Osteocyte (in vitro differentiated cells): Measurements from ENCODE around the gene VPS41. TPM values are rescaled to one million over a fixed set of nuclear protein-coding genes. Genes with fewer than 3 reads are reported as not detected.
"Not testable (repeated sequence)": the region's sequence is repeated elsewhere in the genome, so short reads cannot be mapped to it uniquely, and the experiment has no call there.

Experiments
- DNase-seq: peaks from one replicate; pipeline ENCODE4 v3.0.0; 2021; ENCODE audit warnings: mixed read lengths; ENCODE audit not compliant: unreplicated experiment; ENCODE audit errors: extremely low spot score
- H3K27ac Mint-ChIP-seq: one replicate; pipeline ENCODE4 v1.8.0; 2021; ENCODE audit warnings: mild to moderate bottlenecking, mixed read lengths; ENCODE audit not compliant: unreplicated experiment
- H3K27me3 Mint-ChIP-seq: one replicate; pipeline ENCODE4 v1.8.0; 2021; ENCODE audit warnings: mixed read lengths; ENCODE audit not compliant: unreplicated experiment
- H3K36me3 Mint-ChIP-seq: one replicate; pipeline ENCODE4 v1.8.0; 2021; ENCODE audit warnings: mixed read lengths; ENCODE audit not compliant: unreplicated experiment
- H3K4me1 Mint-ChIP-seq: one replicate; pipeline ENCODE4 v1.8.0; 2021; ENCODE audit warnings: mixed read lengths; ENCODE audit not compliant: unreplicated experiment
- H3K4me3 Mint-ChIP-seq: one replicate; pipeline ENCODE4 v1.8.0; 2021; ENCODE audit warnings: mild to moderate bottlenecking, moderate library complexity, mixed read lengths; ENCODE audit not compliant: unreplicated experiment
- H3K9me3 Mint-ChIP-seq: one replicate; pipeline ENCODE4 v1.8.0; 2021; ENCODE audit warnings: mixed read lengths; ENCODE audit not compliant: unreplicated experiment
- total RNA-seq: library from RNA; stranded (reverse); gene quantifications from 2 replicates; pipeline ENCODE4 v1.2.1, GENCODE V29; 2021
- TF ChIP-seq, protein P1 (sequence below): fragments of 200-600 bp; sonication (generic); IDR thresholded peaks from 2 replicates; pipeline ENCODE4 v1.5.0; 2021; ENCODE audit warnings: antibody characterized with exemption, mild to moderate bottlenecking, moderate library complexity

VPS41 gene
- total RNA-seq, 1 donor from 2014 or later: 105 TPM

DNA sequence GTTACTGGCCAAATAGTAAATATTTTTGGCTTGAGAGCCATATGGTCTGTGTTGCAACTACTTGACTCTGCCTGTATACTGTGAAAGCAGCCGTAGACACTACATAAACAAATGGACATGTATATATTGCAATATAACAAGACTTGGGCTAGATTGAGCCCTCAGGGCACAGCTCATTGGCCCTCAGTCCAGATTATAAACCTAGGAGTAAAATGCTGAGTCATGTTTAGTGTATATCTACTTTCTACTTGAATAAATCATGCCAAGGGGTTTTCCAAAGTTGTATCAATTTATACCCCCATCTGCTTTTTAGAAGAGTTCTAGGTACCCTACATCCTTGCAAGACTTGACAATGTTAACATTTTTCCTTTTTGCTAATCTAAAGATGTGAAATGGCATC lies 41.3 kb upstream of the VPS41 start:
- Mint-ChIP-seq H3K27me3 (peaks cover 13% of the 10 kb centered on the region), H3K4me1 (no peaks in the 10 kb centered on the region), H3K4me3 (no peak overlapping the region), H3K36me3 (no peaks in the 10 kb centered on the region), H3K27ac (no peak overlapping the region), H3K9me3 (no peaks in the 10 kb centered on the region)
- DNase-seq: no peak
- TF ChIP-seq, protein P1, sequence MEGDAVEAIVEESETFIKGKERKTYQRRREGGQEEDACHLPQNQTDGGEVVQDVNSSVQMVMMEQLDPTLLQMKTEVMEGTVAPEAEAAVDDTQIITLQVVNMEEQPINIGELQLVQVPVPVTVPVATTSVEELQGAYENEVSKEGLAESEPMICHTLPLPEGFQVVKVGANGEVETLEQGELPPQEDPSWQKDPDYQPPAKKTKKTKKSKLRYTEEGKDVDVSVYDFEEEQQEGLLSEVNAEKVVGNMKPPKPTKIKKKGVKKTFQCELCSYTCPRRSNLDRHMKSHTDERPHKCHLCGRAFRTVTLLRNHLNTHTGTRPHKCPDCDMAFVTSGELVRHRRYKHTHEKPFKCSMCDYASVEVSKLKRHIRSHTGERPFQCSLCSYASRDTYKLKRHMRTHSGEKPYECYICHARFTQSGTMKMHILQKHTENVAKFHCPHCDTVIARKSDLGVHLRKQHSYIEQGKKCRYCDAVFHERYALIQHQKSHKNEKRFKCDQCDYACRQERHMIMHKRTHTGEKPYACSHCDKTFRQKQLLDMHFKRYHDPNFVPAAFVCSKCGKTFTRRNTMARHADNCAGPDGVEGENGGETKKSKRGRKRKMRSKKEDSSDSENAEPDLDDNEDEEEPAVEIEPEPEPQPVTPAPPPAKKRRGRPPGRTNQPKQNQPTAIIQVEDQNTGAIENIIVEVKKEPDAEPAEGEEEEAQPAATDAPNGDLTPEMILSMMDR: no peak

DNA sequence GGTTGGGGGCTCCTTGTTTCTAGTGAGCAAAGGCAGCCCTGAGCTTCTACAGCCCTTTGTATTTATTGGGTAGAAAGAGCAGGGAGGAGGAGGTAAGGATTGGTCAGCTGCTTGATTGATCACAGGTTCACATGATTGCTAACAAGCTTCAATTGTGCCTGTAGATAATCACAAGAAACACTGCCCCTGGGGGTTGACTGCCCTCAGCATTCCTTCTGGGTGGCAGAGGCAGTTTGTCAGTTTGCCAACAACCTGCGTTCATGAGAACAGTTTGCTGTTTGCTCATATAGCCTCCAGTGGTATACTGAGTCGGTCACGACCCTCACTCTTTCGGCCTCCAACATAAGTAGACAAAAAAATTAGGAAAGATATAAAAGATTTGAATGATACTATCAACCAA lies 38.5 kb upstream of the VPS41 start:
- not testable (repeated sequence) for H3K27ac Mint-ChIP-seq, DNase-seq, H3K9me3 Mint-ChIP-seq, H3K4me3 Mint-ChIP-seq, H3K4me1 Mint-ChIP-seq, H3K36me3 Mint-ChIP-seq, H3K27me3 Mint-ChIP-seq

DNA sequence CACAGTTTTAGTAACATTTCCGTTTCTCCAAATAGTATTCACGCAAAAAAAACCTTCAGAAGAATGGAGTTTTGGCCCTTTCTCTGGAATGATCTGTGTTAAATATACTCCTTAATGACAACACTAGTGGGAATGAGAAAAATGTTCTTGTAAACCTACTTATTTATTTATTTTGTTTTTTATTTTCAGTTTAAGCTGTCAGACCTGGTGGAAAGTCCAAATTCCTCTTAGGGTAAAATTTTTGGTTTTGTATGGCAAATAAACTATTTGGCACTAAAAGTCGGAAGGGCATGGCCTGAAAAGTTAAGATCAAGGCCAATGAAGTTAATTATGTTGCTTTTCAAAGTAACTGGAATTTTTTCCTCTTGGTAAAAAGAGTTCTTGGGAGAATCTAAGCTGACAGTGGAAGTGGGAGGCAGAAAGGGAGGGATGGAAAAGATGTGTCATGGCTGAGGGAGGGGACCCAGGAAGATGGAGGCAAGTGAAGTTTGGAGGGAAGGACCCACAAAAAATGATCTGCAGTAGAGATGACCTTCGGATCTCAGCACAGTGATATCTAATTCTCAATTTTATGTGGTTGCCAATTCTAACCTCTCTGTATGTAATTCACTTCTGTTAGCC lies 33.5 kb upstream of the VPS41 start:
- Mint-ChIP-seq H3K36me3 (no peaks in the 10 kb centered on the region), H3K27me3 (no peaks in the 10 kb centered on the region), H3K4me3 (no peak overlapping the region), H3K4me1 (peaks cover 6% of the 10 kb centered on the region), H3K27ac (peak overlapping the region; percentile 23), H3K9me3 (no peaks in the 10 kb centered on the region)
- TF ChIP-seq, protein P1: no peak
- DNase-seq: no peak

DNA sequence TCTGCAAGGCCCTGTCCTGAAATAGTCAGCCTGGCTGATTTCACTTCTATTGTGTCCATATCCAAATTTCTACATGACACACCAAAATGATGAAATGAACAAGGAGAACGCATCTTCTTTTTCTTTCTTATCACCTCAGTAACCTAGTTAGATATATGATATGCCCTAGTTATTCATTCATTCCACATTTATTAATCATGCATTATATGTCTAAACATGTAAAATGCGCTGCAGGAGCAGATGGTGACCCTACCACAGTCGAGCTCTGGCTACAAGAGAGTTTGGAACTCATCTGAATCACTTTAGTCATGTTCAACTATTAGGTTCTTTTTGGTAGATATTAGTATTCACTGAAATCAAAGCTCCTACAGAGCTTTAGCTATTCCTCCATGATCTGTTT lies 31.8 kb upstream of the VPS41 start:
- TF ChIP-seq, protein P1: no peak
- peaks cover 6% of the 10 kb centered on the region for H3K4me1 Mint-ChIP-seq
- H3K27ac Mint-ChIP-seq: no peak overlapping the region
- DNase-seq: no peak
- no peak overlapping the region for H3K4me3 Mint-ChIP-seq
- no peaks in the 10 kb centered on the region for H3K36me3 Mint-ChIP-seq
- H3K9me3 Mint-ChIP-seq: no peaks in the 10 kb centered on the region
- no peaks in the 10 kb centered on the region for H3K27me3 Mint-ChIP-seq

DNA sequence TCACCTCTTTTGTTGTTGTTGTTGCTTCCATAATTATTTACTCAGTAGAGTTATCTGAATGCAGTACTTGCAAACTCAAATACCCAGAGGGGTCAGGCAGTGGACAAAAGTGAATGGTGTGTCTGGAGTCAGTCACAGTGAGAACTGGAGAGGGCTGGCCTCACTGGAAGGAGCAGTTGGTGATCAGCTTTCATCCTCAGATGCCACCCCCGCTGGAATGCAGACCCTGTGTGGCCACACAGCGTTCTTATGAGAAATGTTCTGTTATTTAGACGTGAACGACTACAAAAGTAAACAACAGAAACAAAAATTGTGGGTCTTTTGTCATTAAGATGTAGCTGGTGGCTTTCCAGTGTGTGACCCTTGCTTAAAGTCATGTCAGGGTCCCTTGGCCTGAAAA lies 29.6 kb upstream of the VPS41 start:
- TF ChIP-seq, protein P1: no peak
- no peaks in the 10 kb centered on the region for H3K36me3 Mint-ChIP-seq
- peaks cover 6% of the 10 kb centered on the region for H3K4me1 Mint-ChIP-seq

More for the DNA sequence above, 29.6 kb upstream of the VPS41 start:
- Mint-ChIP-seq H3K4me3 (no peak overlapping the region), H3K27me3 (no peaks in the 10 kb centered on the region), H3K9me3 (no peaks in the 10 kb centered on the region), H3K27ac (no peak overlapping the region)
- no peak for DNase-seq
